GM12864 (cell line): ENCODE measurements around the gene HOXB1.

Experiments used
- DNase-seq: peaks from one replicate; pipeline ENCODE4 v3.0.0-alpha.2; 2011; ENCODE audit warnings: low read depth
- H3K4me3 ChIP-seq: 2 replicates; pipeline ENCODE4 v1.5.1; 2011; ENCODE audit warnings: mild to moderate bottlenecking, low read depth, low read length, control low read depth
- CTCF ChIP-seq: IDR thresholded peaks from 2 replicates; pipeline ENCODE4 v1.5.1; 2011; ENCODE audit warnings: low read depth, mild to moderate bottlenecking, moderate library complexity, low read length, control low read depth, inconsistent platforms; ENCODE audit errors: missing control alignments

The HOXB1 gene

GRCh38 chr17:48556576-48557401 lies 26.0 kb upstream of the HOXB1 start:
- H3K4me3 ChIP-seq = no peak overlapping the region
- TF ChIP-seq CTCF = no peak
- DNase-seq = no peak

GRCh38 chr17:48556229-48556575 lies 25.4 kb upstream of the HOXB1 start:
- no peak overlapping the region for H3K4me3 ChIP-seq
- TF ChIP-seq CTCF = no peak

DNA sequence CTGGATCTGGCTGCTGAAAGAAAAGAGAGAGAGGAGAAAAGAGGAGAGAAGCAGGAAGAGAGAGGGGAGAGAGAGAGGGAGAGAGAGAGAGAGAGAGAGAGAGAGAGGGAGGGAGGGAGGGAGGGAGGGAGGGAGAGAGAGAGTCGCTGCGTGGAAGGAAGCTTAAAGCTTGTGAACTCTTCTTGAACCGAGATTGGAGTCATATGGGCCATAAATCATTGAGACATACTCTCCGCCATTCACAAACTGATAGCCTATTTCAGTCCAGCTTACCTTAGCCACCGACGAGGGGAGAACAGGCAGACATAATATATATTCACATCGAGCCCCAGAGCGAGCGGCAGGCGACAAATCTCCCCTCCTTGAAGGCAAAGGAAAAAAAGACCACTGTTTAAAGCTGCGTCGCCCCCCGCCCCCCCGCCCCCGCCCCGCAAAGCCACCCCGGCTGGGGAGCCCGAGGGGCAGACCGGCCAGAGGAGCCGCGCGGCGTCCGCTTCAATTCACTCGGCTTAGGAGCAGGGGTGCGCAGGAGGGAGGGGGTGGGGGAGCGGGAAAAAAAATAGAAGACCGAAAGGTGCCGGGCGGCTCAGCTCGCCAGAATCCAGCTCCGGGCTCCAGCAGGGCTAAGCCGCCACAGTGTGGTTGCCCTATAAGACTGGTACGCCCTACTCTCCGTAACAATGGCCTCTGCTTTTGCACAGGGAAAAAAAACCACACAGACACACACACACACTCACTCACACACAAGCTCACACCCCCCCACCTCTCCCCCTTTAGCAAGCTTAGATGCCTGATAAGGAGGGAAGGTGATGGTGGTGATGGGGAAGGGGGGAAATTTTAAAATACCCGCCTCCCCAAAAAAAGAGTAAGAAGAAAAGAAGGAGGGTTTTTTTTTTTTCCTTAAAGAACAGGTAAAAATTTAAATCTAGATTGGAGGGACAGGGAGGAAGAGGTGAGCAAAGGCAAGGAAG lies 24.7 kb upstream of the HOXB1 start:
- no peak overlapping the region for H3K4me3 ChIP-seq
- no peak for DNase-seq
- TF ChIP-seq CTCF = no peak

More at GRCh38 chr17:48556229-48556575, 25.4 kb upstream of the HOXB1 start:
- no peak for DNase-seq

DNA sequence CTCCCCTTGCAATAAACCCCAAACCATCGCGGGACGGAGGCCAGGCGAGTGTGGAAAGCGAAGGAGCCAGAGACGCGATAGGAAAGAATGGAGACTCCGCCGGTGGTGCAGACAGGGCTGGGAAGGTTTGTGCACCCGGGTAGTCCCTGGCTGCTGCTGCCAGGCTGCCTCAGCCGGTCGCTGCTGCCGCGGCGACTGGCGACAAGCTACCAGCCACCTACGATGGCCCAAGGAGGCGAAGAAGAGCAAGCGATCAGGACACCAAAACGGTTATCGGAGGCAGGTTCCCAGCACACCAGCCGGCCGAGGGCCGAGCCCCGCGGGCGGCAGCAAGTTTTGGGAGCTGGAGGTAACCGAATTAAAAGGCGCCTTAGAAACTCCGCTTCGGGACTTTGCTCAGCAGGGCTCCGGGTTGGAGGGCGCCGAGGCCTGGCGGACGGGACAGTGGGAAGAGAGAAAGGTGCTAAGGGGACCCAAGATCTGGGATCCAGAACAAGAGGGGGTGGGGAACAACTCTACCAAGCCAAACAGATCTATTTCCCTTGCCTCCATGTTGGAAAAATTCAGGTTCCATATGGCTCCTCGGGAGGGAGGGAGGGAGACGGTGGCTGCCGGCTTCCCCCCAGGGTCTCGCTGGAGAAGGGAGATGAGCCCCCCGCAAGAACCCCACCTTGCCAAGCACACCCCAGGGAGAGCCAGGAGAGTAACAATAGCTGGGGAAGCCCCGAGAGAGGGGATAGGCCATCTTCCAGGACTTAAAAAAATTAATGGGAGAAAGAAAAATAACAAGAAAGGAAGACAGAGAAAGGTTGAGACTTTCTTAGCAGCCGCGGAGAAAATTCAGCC lies 23.8 kb upstream of the HOXB1 start:
- H3K4me3 ChIP-seq = no peak overlapping the region
- DNase-seq = no peak
- TF ChIP-seq CTCF = no peak

GRCh38 chr17:48553826-48554225 lies 23.0 kb upstream of the HOXB1 start:
- no peak for TF ChIP-seq CTCF
- no peak for DNase-seq
- H3K4me3 ChIP-seq = no peak overlapping the region

DNA sequence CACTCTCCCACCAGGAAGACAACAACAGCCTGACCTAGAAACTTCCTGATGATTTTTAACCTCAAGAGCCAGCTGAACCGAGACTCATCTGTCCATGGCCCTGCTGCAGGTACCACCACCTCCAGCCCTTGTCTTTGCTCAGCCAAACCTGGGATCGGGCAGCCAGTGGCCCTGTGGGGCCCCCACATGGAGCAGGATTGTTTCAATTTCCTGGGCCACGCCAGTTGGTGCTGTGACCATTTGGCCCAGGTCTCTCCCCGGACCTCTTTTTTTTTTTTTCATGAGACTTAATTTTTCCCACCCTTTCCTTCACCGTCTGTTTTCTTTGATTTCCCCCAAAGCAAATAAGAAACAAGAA lies 22.4 kb upstream of the HOXB1 start:
- H3K4me3 ChIP-seq = no peak overlapping the region
- no peak for DNase-seq
- no peak for TF ChIP-seq CTCF
